GM18502 (cell line): Measurements from ENCODE around the gene MAMSTR.
A peak's percentile ranks its signal among the peaks of the same experiment; 100 is the strongest.
"Not testable (repeated sequence)": the region's sequence is repeated elsewhere in the genome, so short reads cannot be mapped to it uniquely, and the experiment has no call there.

Experiments
- ATAC-seq: cut with Tn5 transposase; IDR thresholded peaks from one replicate; pipeline ENCODE4 v1.9.1; 2021; ENCODE audit warnings: mild to moderate bottlenecking; ENCODE audit not compliant: unreplicated experiment, poor library complexity

The MAMSTR gene

DNA sequence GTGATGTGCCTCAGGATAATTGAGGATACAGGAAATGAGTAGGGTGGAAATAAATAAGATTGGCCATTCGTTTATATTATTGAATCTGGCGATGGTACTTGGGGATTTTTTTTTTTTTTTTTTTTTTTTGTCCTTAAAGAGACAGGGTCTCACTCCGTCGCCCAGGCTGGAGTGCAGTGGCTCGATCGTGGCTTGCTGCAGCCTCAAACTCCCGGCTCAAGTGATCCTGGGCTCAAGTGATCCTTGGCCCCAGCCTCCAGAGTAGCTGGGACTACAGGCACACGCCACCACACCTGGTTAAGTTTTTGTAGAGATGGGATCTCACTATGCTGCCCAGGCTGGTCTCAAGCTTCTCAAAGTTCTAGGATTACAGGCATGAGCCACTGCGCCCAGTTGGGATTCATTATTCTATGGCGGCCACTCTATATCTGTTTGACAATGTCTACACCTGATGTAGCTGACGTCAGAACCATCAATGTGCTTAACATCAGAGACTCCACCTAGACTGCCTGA is 2.7 kb upstream of the MAMSTR start:
- no peak for ATAC-seq

DNA sequence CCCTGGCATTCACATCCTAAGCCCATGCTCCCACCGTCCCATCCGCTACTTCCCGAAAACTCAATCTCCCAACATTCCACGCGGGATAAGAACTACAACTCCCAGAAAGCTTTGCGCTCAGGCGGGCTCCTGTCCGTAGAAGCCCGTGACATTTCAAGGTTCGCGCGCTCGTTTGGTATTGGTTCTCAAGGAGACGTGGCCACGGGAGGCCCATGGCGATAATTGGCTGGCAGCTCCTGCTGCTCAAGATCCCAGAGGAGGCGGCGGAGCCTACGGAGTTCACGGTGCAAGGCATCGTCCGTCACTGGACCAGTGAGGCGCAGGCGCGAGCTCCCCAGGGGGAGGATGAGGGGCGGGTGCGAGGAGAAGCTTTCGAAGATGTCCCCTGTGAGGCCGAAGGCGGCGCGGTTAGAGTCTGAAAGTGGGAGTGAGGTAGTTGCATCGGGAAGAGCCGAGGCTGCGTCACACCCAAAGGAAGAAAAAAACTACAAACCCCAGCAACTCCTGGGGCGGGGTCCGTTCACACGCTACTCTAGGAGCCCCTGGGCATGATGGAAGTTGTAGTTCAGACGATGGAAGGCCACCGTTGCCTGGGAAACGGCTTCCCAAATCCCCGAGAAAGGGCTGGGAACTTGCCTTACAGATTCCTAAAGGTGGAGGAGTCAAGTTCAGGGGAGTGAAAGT is 1.2 kb upstream of the MAMSTR start:
- peak; percentile 72 for ATAC-seq

DNA sequence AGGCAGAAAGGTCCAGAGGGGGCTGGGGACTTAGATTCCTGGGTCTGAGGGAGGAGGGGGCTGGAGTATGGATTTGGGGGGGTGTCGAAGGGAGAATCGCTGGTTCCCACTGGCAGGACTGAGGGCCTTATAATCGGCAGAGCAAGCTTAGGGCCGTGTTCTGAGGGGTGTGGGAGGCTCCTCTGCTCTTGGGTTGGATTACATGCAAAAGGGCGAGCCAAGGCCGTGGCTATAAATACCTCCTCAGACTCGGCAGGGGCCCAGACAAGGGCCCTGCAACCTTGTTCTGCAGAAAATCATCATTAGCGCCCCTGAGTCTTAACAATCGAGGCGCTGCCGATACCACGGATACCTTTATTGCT is 707 bp upstream of the MAMSTR start:
- ATAC-seq = no peak

DNA sequence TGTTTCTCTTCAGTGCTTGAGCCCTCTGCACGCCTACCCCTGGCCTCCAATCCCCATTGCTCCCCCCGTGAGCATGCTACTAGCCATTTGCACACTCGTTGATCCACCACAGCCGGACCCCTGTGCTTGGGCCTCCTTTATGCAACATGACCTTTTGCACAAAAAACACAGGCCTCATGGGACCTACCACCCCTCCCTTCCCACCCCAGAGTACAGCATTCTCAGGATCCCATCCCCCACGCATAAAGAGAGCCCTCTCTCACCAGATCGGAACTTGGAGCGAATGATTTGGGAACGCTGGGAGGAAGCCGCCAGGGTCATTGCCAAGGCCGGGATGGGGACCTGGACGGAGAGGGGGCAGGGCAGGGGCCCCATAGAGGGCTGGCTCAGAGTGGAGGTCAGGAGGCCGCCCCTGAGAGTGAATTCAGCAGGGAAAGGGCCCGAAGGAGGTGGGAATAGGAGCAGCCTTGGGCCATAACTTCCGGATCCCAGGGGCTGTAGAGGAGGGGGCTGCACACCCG is 754 bp downstream of the MAMSTR start:
- ATAC-seq = no peak

DNA sequence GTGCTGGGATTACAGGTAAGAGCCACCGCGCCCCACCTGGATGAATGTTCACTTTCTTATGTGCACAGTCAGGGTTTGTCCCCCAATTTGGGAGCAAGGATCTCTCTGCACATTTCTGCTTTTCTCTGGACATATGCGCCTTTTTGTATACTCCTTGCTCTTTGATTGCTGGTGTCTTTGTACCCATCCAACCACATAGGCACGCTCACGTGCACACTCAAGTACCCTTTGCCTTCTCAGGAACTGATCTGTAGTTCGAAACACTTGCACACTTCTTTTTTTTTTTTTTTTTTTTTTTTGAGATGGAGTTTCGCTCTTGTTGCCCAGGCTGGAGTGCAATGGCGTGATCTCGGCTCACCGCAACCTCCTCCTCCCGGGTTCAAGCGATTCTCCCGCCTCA is 1.4 kb downstream of the MAMSTR start:
- not testable (repeated sequence) for ATAC-seq

DNA sequence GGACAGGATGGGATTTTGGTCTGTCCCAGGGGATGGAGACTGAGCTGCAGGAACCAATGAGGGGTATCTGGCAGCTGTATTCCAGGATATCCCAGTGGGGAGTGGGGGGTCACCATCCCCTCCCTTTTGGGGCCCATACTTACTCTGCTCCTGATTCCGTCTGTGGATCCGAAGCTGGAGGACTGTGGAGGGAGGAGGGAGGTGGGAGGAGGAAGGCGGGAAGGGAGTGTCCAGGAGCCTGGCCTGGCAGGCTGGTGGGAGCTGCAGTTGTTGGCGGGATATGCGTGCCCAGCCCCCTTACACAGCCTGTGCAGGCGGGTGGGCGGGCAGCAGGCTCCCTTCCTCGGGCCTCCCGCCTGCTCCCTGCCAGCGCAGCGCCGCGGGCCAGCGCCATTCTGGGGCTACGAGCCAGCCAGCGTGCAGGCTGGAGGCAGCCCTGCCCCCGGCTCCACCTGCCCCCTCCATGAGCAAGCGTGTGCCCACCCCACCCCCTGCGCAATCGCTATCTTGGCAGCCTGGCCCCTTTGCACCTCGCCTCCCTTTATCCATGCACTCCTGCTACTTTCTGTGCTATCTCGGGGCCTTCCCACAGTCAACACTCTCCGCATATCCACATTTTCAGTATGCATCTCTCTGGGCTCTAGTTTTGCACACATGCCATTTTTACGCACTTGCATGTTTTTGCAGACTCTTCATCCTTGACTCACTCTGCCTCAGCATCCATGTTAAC is 2.8 kb downstream of the MAMSTR start:
- no peak for ATAC-seq

DNA sequence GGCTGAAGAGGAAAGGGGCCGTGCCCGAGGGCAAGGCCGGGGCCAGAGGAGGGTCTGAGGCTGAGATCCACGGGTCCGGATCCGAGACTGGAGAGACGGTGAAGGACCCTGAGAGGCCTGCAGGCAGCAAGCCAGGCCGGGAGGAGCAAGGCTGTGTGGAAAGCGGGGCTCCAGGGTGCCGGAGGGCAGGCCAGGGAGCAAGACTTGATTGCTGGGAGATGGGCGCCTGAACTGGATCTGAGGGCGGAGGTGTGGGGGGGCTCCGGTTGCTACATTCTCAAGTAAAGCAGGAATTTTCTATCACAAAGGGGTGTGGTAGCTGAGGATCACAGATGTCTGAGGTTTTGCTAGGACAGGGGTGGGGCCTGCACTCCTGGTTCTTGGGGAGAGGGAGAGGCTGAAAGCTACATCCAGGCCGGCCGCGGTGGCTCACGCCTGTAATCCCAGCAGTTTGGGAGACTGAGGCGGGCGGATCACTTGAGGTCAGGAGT is 3.8 kb downstream of the MAMSTR start:
- ATAC-seq = no peak

DNA sequence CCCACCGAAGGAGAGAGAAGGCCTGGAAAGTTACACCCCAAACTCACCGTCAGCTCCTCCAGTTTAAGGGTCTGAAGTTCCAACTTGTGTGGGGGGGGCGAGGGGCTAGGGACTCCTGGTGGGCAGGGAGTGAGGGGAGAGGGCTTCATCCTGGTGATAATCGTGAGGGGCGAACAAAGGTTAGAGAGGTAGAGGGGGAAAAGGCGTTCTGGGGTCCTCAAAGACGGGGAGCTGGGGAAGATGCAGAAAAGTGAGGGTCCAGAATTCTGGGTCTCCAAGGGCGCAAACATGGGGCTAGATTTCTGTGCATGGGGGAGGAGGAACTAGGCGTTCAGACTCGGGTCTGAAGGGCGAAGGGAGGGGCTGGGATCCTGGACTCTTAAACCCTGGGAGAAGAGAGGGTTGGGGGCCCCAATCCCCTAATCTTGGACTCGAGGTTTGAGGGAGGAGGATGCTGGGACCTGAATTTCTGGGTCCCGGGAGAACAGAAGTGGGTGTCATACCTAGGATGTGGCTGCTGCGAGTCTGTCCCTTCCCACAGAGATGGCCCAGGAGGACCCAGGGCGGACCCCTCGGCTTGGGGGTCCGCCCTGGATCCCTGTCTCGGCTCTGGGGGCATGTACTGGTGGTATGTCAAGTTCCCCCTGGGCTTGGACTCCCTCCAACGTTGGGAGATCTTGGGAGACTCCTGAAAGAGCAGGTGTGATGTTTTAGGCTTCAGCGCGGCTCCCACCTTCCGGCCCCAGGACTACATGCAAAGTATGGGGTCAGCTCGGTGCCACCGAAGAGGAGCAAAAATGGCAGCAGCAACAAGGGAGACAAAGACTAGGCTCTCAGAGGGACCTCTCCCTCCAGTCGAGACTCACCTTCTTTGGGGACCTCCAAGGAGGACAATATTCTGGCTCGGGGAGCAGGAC is 4.5 kb downstream of the MAMSTR start:
- no peak for ATAC-seq

DNA sequence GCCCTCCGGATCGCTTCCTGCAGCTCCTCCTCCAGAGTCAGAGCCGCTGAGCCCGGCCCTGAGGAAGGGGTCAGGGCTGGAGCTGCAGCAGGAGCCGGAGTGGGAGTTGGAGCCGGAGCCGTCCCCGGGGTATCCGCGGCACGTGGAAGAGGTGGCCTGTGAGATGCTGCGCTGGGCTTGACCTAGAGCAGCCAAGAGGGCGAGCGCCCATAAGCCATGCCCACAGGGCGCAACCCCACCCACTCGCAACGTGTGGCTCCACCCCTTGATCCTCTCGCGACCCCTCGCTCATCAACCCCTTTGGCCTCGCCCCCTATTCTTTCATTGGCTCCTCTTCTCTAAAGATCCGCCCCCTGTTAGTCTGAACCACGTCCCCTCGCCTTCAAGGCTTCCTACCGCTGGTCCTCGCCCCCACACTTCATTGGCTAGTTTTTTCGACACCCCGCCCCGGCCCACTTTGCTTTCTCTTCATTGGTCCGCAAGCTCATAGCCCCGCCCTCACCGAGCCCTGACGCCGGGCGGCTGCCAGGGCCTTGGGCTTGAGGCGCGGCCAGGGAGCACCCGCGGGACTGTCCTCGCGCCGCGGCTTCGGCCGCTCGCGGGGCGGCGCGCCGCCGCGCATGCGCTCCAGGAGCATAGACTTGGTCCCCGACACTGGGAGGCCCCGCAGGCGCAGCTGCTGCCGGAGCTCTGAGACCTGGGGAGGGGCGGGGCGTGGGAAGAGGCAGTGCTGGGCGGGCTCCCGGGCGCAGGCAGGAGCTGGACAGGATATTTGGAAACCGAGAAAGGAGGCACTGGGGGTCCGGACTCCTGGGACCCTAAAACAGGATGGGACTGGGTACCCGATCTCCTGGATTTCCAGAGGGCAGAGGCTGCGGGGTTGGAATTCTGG is 5.4 kb downstream of the MAMSTR start:
- ATAC-seq = peak; percentile 88

DNA sequence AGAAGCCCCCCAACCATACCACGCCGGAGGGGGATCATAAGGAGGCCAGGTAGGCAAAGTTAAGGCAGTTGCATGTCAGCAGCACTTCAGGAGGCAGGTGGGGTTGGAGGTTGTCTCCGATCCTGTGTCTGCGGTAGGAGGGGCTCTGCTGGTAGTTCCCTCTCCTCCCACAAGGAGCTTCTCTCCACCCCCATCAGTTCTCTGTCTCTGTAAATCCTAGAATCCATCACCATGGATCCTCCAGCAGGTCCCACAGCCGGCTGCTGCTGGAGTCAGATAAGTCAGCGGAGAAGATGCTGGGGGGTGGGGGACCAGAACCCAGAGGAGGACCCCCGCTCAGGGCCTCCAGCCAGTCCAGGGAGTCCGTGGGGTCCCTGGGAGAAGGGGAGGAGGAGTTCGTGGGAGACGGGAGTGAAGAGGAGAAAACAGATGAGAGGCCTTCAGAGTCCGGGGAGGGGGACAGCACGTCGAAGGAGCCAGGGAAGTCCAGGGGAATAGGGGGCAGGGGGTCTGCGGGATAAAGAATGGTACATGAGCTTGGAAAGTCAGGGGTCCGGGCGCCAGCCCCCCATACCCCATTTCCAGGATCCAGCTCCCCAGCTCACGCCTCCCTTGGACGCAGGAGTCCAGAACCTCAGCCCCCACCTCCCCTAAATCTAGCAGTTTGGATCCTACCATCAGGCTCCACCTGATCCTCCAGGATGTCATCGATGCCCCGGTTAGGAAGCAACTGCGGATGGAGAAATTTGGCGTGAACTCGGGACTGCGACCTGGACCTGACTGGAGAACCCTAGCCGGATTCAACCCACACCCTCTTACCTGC is 6.3 kb downstream of the MAMSTR start:
- ATAC-seq = no peak

DNA sequence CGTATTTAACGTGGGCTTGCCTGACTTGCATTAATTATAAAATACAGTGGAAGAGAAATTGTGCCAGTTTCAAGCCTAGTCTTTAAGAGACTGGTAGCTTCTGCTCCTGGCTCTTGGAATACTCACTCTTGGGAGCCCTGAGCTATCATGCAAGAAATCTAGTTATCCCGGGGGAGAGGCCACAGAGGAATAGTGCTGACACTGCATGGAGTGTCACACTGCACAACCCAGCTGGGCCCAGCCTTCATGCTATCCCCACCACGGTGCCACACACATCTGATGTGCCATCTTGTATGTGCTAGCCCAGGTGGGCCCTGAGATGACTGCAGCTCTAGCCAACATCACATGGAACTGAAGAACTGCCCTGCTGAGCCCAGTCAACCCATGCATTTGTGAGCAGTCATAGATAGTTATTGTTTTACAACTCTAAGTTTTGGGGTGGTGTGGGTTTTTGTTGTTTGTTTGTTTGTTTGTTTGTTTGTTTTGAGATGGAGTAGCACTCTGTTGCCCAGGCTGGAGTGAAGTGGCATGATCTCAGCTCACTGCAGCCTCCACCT is 8.3 kb downstream of the MAMSTR start:
- ATAC-seq = no peak

DNA sequence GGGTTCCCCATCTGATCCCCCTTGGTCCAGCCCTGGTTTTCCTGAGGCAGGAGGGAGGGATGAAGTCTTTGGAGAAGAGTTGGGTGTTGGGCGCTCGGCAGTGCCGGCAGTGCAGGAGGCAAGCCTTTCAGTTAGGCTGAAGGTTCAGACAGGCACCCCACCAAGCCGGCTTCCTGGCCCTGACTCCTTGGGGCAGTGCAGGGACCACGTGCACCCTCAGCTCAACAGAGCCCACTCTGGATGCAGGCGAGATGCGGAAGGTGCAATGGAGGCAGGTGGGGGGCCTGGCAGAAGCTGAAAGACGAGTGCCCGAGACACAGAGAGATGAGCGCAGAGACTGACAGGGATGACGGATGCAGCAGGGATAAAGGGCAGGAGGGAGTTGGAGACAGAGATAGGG is 11.1 kb downstream of the MAMSTR start:
- no peak for ATAC-seq

DNA sequence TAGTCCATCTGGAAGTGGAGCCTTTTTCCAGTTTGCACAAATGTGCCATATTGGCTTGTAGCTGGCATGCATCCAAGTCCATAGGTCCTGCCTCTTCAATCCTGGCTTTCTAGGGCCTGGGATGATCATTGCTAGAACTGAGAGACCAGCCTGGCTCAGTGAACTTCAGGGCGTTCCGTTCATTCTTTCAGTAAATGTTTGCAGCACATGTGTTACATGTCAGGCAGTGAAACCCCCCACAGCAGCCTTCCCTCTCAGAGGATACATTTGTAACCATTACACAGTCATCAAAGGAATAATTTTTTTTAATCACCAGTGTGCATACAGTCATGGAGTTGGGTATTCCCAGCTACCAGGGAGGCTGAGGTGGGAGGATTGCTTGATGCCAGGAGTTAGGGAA is 14.1 kb downstream of the MAMSTR start:
- ATAC-seq = no peak

DNA sequence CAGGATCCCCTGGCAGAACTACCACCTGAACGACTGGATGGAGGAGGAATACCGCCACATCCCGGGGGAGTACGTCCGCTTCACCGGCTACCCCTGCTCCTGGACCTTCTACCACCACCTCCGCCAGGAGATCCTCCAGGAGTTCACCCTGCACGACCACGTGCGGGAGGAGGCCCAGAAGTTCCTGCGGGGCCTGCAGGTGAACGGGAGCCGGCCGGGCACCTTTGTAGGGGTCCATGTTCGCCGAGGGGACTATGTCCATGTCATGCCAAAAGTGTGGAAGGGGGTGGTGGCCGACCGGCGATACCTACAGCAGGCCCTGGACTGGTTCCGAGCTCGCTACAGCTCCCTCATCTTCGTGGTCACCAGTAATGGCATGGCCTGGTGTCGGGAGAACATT is 16.2 kb downstream of the MAMSTR start:
- ATAC-seq = no peak

DNA sequence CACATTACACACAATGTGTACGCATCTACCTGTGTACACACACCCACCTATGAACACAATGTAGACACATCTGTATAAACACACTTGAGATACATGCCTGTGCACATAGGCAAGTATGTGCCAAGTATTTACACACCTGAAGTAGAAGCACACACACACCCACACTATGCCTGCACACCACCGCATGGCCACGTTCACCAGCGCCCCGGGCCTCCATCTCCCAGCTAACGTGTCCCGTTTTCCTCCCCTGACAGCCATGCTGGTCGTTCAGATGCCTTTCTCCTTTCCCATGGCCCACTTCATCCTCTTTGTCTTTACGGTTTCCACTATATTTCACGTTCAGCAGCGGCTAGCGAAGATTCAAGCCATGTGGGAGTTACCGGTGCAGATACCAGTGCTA is 16.8 kb downstream of the MAMSTR start:
- no peak for ATAC-seq

DNA sequence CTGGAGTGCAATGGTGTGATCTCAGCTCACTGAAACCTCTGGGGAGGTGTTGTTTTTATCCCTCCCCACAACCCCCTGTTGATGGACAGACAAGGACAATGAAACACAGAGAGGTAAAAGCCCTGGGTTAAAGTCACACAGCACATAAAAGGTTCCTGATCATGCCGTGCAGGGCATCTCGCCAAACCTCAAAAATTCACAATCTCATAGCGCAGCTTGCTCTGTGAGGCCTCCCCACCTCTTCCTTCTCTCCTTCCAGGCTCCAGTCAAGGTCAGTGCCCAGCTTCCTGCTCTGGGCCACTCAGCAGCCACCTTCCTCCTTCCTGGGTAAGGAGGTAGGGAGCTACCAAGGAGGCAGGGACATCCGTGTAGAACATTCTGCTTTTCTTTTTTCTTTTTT is 21.5 kb downstream of the MAMSTR start:
- no peak for ATAC-seq

DNA sequence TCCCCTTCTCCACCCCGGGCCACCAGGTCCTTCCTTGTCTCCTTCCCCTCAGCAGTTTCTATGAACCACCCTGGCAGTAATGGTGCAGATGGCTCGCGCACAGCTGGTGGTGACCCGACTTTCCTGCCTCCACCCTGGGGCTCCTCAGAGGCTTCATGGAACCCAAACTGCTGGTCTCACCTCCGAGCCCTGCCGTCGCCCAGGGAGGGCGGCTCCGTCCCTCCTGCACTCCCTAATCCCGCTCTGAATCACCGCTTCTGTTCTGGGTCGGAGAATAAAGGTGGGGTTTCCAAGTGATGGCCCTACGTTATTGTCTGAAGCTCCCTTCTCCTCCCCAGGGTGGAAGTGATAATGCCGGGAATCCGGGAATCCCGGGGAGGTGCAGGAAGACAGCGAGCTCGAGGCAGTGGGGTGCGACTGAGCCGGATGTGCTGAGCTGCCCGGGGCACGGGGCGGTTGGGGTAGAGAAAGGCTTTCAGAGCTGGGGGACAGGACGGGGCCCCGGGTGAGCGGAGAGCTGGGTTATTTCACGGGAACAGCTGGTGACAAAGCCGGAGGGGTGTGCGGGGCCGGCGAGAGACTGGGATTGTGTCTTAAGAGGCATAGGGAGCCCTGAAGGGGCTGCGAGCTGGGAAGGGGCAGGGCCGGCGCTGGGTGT is 23.0 kb downstream of the MAMSTR start:
- no peak for ATAC-seq
